ENCODE results near the gene MINK1.
A peak's percentile ranks its signal among the peaks of the same experiment; 100 is the strongest.

MINK1 gene

GRCh38 chr17:4934173-4934979 is 101.2 kb downstream of the MINK1 start (continued):
- TF ChIP-seq ZNF785 (tag by site-specific recombination; IDR thresholded peaks at IDR 0.05) (no peak), ZIC2 (tag by site-specific recombination; IDR thresholded peaks at IDR 0.05) (0 out of 2 replicates have a peak, but pooled peaks have one; percentile 8), ZNF223 (tag by site-specific recombination; IDR thresholded peaks at IDR 0.05) (no peak), ZNF112 (tag by site-specific recombination; IDR thresholded peaks at IDR 0.05) (no peak), ZNF707 (tag by site-specific recombination; IDR thresholded peaks at IDR 0.05) (no peak), ZNF121 (tag by site-specific recombination; IDR thresholded peaks at IDR 0.05) (no peak)

GRCh38 chr17:4935650-4936049 is 102.5 kb downstream of the MINK1 start:
- CTCF ChIA-PET: interaction anchor here (0.5 kb wide), 1 partner anchor 242 kb away, joined by 3 read pairs; no protein-coding TSS in a partner anchor
- H3K36me3 ChIP-seq (ENCODE audit: control insufficient read depth in 2 of 2, insufficient read depth in 1 of 2, low read length in 2 of 2): peaks cover 14 to 54% of the 10 kb centered on the region in 2 experiments
- peaks cover 3% of the 10 kb centered on the region for H3K4me1 ChIP-seq (ENCODE audit: control insufficient read depth, insufficient read depth, low read length)
- no peaks in the 10 kb centered on the region for H3K9me3 ChIP-seq (ENCODE audit: control insufficient read depth, insufficient read depth, low read depth, low read length)
- H3K4me3 ChIP-seq (ENCODE audit: low read depth, low read length): no peak overlapping the region
- POLR2A ChIA-PET: interaction anchor here (0.5 to 2.3 kb wide), 3 partner anchors 13 to 26 kb away, joined by 3 to 9 read pairs (median 6); partner anchors contain the start of gene PFN1
- TF ChIP-seq ZNF704 (tag by site-specific recombination; IDR thresholded peaks at IDR 0.05): no peak
- TF ChIP-seq GLIS1 (tag by site-specific recombination; IDR thresholded peaks at IDR 0.05): peak; percentile 70
- TF ChIP-seq GLI4 (tag by site-specific recombination; IDR thresholded peaks at IDR 0.05): no peak
- TF ChIP-seq ZIC2 (tag by site-specific recombination; IDR thresholded peaks at IDR 0.05): peak; percentile 53
- no peak overlapping the region for H3K27ac ChIP-seq (ENCODE audit: extremely low read depth, low read depth, low read length)

- peaks cover 10 to 48% of the 10 kb centered on the region in 2 experiments for H3K36me3 ChIP-seq (ENCODE audit: control insufficient read depth in 2 of 2, insufficient read depth in 1 of 2, low read length in 2 of 2)
- CTCF ChIA-PET: interaction anchor here (0.5 to 1.2 kb wide), 3 partner anchors 27 to 146 kb away, joined by 3 to 4 read pairs (median 3); no protein-coding TSS in a partner anchor
- H3K9me3 ChIP-seq (ENCODE audit: control insufficient read depth, insufficient read depth, low read depth, low read length): no peaks in the 10 kb centered on the region
- H3K4me3 ChIP-seq (ENCODE audit: low read depth, low read length): no peak overlapping the region
- TF ChIP-seq ZNF366 (tag by site-specific recombination; conservative IDR thresholded peaks at IDR 0.05): no peak
- no peak for TF ChIP-seq ZNF585B (tag by site-specific recombination; IDR thresholded peaks at IDR 0.05)
- no peak for TF ChIP-seq ZNF596 (tag by site-specific recombination; IDR thresholded peaks at IDR 0.05)
- TF ChIP-seq ZNF791 (tag by site-specific recombination; IDR thresholded peaks at IDR 0.05): no peak
- no peak for TF ChIP-seq INSM2 (tag by site-specific recombination; IDR thresholded peaks at IDR 0.05)
- TF ChIP-seq ZNF292 (tag by site-specific recombination; IDR thresholded peaks at IDR 0.05; ENCODE audit: borderline replicate concordance, low read depth): no peak
- TF ChIP-seq OSR2 (tag by site-specific recombination; IDR thresholded peaks at IDR 0.05): no peak
- TF ChIP-seq ZNF792 (tag by site-specific recombination; IDR thresholded peaks at IDR 0.05): no peak
- H3K4me1 ChIP-seq (ENCODE audit: control insufficient read depth, insufficient read depth, low read length): peaks cover 7% of the 10 kb centered on the region
- H3K27ac ChIP-seq (ENCODE audit: extremely low read depth, low read depth, low read length): no peak overlapping the region; the same call in 1 of the 2 replicates
- POLR2A ChIA-PET: interaction anchor here (1.0 to 2.3 kb wide), 3 partner anchors 12 to 31 kb away, joined by 4 to 9 read pairs (median 6); partner anchors contain the start of genes PFN1 and SPAG7
Observed at GRCh38 chr17:4936436-4936835, 103.3 kb downstream of the MINK1 start.
